Stimulated activated CD4-positive, alpha-beta T cell treated with anti-CD3 and anti-CD28 coated beads, TNF-alpha, amount 100 ng/mL, for 48 hours (primary cell): ENCODE results near the gene TMEM150B.

ENCODE experiments used
- DNase-seq, 3 donors: peaks; one replicate each; pipeline ENCODE4 v3.0.0-alpha.2; 2020; ENCODE audit warnings: low read depth in 3 of 3

Gene TMEM150B

DNA sequence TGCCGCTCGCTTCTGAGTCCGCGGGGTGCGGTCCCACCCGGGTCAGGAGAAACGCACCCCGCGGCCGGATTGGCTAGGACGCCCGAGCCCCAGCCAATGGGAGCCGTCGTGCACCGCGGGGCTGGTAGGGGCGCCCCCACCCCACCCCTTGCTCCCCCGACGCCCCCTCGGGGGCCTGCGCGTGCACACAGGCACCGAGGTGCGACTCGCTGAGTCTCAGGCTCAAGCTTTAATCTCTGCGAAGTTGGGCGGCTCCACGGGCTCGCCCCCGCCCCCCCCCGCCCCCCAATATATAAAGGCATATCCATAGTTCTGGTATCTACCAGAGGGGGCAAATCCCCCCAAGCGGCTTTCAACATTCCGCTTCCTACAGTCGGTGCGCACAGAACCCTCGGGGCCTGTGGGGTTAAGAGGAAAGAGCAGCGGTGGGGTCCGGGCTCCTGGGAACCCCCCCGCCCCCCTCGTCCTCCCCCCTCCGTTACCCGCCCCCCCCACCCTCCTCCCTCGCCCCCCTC is 29.6 kb upstream of the TMEM150B start, which contains the start of gene COX6B2:
TSS of gene COX6B2 (minus strand) at position 22 of the 515 bp plus-strand sequence. CDS start 198 bp downstream, outside the sequence.
- no peak for DNase-seq

DNA sequence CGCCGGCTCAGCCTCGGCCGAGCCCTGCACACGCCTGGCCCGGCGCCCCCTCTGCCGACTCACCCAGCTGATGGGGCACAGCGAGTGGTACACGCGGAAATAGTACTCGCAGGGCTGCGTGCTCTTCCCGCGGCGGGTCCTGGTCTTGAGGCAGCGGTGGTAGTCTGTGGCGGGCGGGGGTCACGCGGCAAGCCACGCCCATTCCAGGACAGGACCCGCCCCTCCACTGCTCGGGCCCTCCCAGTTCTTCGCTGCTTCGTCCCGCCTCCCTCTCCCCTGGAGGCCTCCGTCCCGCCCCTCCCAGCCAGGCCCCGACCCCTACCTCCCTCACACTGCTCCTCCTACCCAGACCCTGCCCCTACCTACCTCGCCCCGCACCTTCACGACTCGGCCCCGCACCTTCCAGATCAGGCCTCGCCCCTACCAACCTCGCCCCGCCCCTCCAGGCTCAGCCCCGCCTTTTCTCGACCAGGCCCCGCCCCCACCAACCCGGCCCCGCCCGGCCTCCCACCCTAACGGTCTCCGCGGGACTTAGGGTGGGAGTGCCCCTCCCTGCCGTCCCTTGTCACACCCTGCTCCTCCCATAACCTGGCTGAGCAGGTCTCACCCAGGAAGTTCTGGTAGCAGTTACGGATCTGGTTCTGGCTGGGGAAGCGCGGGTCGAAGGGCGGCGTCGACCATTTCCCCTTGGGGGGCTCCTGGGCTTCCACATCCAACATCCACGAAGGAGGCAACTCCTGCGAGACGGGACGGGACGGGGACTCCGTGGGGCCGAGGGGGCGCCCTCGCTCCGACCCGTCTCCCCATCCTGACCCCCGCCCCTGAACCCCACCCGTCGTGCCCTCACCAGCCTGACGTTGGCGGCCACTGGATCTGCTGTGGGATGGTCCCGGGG is 28.9 kb upstream of the TMEM150B start:
- peak in 2 of 3 donors; percentile 47 to 51 for DNase-seq

DNA sequence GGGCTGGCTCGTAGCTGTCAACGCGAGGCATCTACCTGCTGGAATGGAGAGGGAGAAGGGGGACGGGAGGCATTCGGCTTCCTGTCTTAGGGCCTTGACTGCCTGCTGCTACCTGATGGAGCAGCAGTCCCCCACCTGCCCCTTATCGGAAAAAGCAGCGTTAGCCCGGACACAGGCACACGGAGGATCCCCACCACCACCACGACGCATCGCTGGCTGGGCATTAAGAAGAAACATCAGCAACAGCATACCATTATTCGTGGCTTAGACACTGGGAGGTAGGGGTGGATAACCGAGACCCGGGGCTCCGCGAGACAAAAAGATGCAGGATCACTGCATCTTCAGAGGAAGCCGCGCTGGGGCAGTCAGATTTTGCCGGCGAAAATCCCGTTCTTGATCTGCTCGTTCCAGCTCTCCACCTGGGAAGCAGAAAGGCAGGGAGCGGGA is 28.2 kb upstream of the TMEM150B start:
- no peak for DNase-seq

- no peak for DNase-seq
These were observed 27.5 kb upstream of the TMEM150B start for GRCh38 chr19:55352549-55353145.

- DNase-seq, result no peak
These were observed 26.9 kb upstream of the TMEM150B start for GRCh38 chr19:55352040-55352439.

- DNase-seq, result no peak
These were observed 25.6 kb upstream of the TMEM150B start for GRCh38 chr19:55350620-55351315.

DNA sequence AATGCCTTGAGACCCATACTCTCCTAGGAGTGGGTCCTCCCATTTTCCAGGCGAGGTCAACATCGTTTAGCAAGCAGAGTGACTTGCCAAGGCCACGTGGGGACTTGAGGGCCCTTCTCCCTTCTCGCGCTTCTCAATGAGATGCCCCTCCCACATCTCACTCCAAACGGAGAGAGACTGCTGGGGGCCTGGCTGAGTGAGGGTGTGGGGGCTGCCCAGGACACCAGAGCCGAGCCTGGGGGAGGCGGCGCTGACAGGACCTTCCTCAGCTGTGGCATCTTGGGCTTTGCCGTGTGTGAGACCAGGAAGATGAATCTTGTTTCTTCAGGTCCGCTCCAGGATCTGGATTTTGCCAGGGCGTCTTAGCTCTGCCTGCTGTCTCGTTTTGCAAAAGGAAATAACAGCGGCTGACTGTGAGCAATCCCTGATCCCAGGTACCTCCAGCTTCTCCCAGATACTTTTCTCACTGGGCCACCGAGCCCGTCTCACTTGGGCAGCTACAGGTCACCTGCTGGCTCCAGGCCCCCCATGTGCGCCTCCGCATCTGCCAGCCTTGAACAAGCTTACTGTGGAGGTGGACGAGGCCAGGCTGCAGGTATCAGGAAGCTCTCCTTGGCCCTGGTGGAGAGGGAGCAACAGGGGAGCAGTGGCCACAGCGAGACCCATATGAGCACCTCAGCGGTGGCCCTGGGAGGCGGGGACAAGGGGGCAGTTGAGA is 23.3 kb upstream of the TMEM150B start:
- DNase-seq, result no peak

GRCh38 chr19:55347442-55348009 is 22.4 kb upstream of the TMEM150B start:
- DNase-seq, result no peak

DNA sequence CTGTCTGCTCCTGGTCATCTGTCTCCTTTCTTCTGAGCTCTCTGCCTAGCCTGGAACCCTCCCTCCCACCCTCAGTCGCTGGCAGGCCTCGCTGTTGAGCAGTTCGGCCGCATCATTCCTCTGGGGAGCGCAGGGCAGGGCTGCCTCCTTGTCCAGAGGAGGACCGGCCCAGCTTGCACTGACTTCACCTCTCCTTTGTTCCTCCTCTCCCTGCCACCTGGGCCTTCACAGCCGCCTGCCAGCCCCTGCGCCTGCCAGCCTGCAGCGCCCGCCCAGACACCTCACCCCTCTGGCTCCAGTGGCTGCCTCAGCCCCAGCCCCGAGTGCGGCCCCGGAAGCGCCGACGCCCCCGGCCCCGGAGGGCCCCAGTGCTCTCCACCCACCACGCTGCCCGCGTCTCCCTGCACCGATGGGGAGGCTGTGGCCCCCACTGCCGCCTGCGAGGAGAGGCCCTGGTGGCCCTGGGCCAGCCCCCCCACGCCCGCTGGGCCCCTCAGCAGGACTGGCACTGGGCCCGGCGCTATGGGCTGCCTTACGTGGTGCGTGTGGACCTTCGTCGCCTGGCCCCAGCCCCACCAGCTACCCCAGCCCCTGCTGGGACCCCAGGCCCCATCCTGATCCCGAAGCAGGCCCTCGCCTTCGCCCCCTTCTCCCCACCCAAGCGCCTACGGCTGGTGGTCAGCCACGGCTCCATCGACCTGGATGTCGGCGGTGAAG is 21.7 kb upstream of the TMEM150B start:
- no peak for DNase-seq

- no peak for DNase-seq
These were observed 20.9 kb upstream of the TMEM150B start for GRCh38 chr19:55345818-55346724.

DNA sequence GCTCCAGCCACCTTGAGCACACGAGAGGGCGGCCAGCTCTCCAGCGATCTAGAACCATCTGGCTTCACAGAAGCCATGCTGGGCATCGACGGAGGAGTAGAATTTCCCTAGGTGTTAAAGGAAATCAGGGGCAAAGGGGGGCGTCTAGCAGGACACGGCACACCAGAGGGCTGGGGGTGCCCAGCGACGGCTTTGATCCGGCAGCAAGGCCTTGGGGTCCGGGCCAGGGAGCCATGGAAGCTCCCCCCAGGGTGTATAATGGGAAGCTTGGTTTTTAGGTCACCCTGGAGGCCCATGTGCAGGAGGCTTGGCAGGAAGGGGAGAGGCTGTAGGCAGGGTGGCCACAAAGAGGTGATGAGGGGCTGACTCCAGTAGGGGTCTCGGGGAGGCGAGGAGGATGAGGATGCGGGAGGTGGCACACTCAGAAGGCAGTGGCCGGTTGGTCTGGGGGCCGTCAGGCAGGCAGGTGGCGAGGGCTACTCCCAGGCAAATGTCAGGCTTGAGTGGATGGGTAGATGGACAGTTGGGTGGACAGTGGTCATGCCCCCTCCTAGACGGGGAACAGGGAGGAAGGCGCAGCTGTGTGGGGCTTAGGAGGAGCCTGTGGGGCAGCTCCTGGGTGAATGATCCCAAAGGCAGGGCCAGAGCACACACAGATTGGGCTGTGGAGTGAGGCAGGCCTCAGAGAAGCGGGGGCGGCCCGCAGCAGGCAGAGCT is 20.1 kb upstream of the TMEM150B start:
- DNase-seq, result no peak

DNA sequence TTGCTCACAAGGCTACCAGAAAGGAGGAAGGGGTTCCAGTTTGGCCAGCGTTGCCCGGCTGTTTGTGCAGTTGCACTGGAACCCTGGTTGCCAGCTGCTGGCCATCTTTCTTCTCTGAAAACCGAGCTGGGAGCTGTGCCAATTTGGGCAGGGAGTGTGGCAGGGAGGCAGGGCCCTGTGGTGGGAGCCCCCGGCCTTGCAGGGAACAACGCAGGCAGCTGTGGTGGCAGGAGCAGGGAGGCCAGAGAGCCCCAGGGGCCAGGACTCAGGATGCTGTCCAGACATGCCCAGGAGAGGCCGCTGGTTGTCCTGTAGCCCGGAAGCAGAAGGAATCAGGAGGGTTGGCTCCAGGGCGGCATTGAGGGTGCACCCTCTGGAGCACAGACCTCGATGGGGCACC is 19.3 kb upstream of the TMEM150B start:
- no peak for DNase-seq

GRCh38 chr19:55341595-55342531 is 16.7 kb upstream of the TMEM150B start:
- no peak for DNase-seq

DNA sequence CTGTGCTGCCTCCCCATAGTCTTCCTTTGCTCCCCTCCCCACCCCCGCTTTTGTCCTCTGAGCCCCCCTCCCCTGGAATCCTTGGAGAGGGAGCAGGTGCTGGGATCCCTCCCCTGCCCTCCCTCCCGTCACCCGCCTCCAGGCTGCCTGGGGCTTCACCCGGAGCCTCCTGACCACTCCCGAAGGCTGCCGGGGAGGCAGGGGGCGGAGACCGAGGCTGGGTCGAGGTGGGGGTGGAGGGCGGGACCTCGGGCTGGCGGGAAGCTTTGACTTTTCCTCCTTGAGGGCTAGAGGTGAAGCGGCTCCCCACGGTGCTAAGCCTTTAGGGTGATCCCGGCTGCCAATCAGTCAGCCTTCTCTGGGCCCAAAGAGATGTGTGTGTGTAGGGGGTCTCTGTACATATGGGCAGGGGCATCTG is 16.0 kb upstream of the TMEM150B start:
- peak; percentile 49 to 68 (median 50) for DNase-seq

GRCh38 chr19:55340784-55341147 is 15.6 kb upstream of the TMEM150B start:
- peak in 1 of 3 donors; percentile 26 for DNase-seq

- no peak for DNase-seq
These were observed 15.0 kb upstream of the TMEM150B start for GRCh38 chr19:55339889-55340783.
